ENCODE results near the gene MRRF. TPM values are rescaled to one million over a fixed set of nuclear protein-coding genes. Genes with fewer than 3 reads are reported as not detected.

The MRRF gene
- total RNA-seq, 1 experiment from 2014 or later = 42.3 TPM

DNA sequence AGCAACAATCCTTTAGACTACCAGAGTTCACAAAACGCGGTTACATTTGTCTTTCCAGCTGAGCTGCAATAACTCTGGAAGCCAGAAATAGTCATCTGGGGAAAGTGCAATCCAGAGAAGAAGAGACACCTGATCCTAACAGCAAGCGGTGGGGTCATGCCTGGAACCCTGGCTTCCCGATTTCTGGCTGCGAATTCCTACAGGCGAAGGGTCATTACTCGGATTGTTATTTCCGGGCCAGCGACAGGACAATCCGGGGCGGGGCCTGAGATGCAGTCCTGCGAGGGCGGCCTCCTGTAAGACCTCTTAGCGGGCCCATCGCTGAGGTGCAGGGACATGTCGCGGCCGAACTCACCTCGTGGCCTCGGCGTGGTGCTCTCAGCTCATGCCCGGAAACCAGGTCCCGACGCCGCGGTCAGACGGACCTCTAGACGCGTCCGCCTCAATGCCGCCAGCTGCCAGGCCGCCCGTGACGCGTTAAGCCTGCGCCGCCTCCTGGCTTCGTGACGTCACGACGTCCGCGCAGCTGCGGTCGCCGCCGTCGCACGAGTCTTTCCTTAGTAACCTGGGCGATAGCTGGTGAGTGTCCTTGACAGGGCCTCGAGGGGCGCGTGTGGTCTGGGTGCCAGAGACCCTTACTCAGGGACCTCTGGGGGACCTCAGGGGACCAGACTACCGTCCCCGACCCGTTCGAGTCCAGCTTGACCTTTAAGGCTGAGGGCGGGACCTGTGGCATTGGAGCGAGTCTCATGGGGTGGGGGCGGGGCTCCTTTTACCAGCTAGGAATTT lies at the start of gene MRRF, which contains the start of gene RBM18 (continued):
- peak; percentile 91 for TF ChIP-seq ESRRA (CRISPR knock-in tag; IDR thresholded peaks at IDR 0.05; ENCODE audit: borderline replicate concordance)
- TF ChIP-seq, protein P1, sequence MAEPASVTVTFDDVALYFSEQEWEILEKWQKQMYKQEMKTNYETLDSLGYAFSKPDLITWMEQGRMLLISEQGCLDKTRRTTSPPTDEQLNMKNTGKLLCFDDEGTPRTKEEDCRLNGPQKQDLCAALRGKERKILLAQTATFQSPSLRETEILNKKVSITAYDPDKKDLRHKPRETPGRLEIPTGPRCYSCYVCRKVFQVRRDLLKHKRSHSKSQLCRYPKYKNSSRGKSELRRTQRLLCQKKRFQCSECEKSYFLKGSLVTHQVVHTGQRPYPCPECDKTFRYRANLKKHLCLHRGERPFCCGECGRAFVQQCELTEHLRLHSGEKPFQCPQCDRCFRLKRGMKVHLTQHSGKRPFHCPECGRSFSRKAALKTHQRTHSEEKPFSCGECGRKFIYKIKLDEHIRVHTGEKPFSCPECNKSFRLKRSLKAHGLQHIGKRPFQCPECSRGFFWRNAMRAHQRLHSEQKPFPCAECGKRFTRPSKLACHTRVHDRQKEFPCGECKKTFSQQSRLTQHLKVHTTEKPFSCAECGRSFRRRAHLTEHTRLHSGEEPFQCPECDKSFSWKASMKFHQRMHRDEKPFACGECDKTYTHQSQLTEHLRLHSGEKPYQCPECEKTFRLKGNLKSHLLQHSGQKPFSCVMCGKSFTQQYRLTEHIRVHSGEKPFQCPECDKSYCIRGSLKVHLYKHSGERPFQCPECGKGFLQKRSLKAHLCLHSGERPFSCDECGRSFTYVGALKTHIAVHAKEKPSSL (CRISPR knock-in tag; conservative IDR thresholded peaks at IDR 0.05) = no peak
- TF ChIP-seq, protein P2, sequence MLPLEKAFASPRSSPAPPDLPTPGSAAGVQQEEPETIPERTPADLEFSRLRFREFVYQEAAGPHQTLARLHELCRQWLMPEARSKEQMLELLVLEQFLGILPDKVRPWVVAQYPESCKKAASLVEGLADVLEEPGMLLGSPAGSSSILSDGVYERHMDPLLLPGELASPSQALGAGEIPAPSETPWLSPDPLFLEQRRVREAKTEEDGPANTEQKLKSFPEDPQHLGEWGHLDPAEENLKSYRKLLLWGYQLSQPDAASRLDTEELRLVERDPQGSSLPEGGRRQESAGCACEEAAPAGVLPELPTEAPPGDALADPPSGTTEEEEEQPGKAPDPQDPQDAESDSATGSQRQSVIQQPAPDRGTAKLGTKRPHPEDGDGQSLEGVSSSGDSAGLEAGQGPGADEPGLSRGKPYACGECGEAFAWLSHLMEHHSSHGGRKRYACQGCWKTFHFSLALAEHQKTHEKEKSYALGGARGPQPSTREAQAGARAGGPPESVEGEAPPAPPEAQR (CRISPR knock-in tag; IDR thresholded peaks at IDR 0.05) = no peak
- TF ChIP-seq CBFB (CRISPR knock-in tag; IDR thresholded peaks at IDR 0.05; ENCODE audit: low read depth) = no peak
- TF ChIP-seq, protein P3, sequence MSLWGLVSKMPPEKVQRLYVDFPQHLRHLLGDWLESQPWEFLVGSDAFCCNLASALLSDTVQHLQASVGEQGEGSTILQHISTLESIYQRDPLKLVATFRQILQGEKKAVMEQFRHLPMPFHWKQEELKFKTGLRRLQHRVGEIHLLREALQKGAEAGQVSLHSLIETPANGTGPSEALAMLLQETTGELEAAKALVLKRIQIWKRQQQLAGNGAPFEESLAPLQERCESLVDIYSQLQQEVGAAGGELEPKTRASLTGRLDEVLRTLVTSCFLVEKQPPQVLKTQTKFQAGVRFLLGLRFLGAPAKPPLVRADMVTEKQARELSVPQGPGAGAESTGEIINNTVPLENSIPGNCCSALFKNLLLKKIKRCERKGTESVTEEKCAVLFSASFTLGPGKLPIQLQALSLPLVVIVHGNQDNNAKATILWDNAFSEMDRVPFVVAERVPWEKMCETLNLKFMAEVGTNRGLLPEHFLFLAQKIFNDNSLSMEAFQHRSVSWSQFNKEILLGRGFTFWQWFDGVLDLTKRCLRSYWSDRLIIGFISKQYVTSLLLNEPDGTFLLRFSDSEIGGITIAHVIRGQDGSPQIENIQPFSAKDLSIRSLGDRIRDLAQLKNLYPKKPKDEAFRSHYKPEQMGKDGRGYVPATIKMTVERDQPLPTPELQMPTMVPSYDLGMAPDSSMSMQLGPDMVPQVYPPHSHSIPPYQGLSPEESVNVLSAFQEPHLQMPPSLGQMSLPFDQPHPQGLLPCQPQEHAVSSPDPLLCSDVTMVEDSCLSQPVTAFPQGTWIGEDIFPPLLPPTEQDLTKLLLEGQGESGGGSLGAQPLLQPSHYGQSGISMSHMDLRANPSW (CRISPR knock-in tag; conservative IDR thresholded peaks at IDR 0.05; ENCODE audit: low read depth) = no peak
- TF ChIP-seq IRF2 (CRISPR knock-in tag; IDR thresholded peaks at IDR 0.05; ENCODE audit: borderline replicate concordance, low read depth) = no peak
- peak; percentile 83; the same call in 1 of the 2 replicates for TF ChIP-seq SMAD4 (CRISPR knock-in tag; IDR thresholded peaks at IDR 0.05)
- peak; percentile 98 for TF ChIP-seq SMAD3 (CRISPR knock-in tag; IDR thresholded peaks at IDR 0.05; ENCODE audit: borderline replicate concordance)
- no peak for TF ChIP-seq NFATC4 (CRISPR knock-in tag; IDR thresholded peaks at IDR 0.05)
- TF ChIP-seq, protein P4, sequence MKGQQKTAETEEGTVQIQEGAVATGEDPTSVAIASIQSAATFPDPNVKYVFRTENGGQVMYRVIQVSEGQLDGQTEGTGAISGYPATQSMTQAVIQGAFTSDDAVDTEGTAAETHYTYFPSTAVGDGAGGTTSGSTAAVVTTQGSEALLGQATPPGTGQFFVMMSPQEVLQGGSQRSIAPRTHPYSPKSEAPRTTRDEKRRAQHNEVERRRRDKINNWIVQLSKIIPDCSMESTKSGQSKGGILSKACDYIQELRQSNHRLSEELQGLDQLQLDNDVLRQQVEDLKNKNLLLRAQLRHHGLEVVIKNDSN (CRISPR knock-in tag; IDR thresholded peaks at IDR 0.05) = peak; percentile 83
- TF ChIP-seq, protein P5, sequence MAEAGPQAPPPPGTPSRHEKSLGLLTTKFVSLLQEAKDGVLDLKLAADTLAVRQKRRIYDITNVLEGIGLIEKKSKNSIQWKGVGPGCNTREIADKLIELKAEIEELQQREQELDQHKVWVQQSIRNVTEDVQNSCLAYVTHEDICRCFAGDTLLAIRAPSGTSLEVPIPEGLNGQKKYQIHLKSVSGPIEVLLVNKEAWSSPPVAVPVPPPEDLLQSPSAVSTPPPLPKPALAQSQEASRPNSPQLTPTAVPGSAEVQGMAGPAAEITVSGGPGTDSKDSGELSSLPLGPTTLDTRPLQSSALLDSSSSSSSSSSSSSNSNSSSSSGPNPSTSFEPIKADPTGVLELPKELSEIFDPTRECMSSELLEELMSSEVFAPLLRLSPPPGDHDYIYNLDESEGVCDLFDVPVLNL (CRISPR knock-in tag; IDR thresholded peaks at IDR 0.05; ENCODE audit: borderline replicate concordance, low read depth) = peak; percentile 78; the same call in 1 of the 2 replicates
- TF ChIP-seq TCF7 (CRISPR knock-in tag; IDR thresholded peaks at IDR 0.05; ENCODE audit: low read depth) = peak; percentile 89

DNA sequence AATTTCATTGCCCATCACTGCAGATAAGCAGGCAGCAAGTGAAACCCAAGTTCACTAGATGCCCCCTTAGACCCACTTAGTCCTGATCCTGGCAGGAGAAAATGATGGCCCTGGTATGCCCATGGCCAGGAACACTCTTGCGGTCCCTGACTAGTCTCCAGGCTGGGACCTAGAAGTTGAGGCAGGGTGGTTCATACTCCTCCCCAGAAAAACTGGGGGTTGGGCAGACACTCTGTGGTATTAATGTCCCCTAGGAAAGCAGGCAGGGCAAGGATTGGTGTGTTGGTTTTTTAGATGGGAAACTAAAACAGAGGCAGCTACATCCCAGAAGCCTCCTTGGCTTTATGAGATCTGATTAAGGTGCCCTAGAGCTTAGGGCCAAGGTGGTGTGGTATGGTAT lies 49.0 kb upstream of the MRRF start:
- H3K36me3 Mint-ChIP-seq = peaks cover 5% of the 10 kb centered on the region; the same call in 1 of the 2 replicates
- no peak for ATAC-seq
- H3K27ac Mint-ChIP-seq = no peak overlapping the region
- no peak overlapping the region for H3K4me3 Mint-ChIP-seq
- ChIA-PET POLR2A (interaction anchor here (1.4 kb wide), 1 partner anchor 49 kb away, joined by 3 read pairs; the partner anchor contains the start of genes MRRF and RBM18), CTCF (interaction anchor here (1.0 to 4.4 kb wide), 5 partner anchors 29 to 135 kb away, joined by 4 to 39 read pairs (median 5); no protein-coding TSS in a partner anchor)
- no peak for DNase-seq (ENCODE audit: low spot score)
- peaks cover 45% of the 10 kb centered on the region for H3K4me1 Mint-ChIP-seq
- TF ChIP-seq, protein P6, sequence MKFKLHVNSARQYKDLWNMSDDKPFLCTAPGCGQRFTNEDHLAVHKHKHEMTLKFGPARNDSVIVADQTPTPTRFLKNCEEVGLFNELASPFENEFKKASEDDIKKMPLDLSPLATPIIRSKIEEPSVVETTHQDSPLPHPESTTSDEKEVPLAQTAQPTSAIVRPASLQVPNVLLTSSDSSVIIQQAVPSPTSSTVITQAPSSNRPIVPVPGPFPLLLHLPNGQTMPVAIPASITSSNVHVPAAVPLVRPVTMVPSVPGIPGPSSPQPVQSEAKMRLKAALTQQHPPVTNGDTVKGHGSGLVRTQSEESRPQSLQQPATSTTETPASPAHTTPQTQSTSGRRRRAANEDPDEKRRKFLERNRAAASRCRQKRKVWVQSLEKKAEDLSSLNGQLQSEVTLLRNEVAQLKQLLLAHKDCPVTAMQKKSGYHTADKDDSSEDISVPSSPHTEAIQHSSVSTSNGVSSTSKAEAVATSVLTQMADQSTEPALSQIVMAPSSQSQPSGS (CRISPR knock-in tag; IDR thresholded peaks at IDR 0.05; ENCODE audit: borderline replicate concordance, low read depth) = no peak
- TF ChIP-seq, protein P7, sequence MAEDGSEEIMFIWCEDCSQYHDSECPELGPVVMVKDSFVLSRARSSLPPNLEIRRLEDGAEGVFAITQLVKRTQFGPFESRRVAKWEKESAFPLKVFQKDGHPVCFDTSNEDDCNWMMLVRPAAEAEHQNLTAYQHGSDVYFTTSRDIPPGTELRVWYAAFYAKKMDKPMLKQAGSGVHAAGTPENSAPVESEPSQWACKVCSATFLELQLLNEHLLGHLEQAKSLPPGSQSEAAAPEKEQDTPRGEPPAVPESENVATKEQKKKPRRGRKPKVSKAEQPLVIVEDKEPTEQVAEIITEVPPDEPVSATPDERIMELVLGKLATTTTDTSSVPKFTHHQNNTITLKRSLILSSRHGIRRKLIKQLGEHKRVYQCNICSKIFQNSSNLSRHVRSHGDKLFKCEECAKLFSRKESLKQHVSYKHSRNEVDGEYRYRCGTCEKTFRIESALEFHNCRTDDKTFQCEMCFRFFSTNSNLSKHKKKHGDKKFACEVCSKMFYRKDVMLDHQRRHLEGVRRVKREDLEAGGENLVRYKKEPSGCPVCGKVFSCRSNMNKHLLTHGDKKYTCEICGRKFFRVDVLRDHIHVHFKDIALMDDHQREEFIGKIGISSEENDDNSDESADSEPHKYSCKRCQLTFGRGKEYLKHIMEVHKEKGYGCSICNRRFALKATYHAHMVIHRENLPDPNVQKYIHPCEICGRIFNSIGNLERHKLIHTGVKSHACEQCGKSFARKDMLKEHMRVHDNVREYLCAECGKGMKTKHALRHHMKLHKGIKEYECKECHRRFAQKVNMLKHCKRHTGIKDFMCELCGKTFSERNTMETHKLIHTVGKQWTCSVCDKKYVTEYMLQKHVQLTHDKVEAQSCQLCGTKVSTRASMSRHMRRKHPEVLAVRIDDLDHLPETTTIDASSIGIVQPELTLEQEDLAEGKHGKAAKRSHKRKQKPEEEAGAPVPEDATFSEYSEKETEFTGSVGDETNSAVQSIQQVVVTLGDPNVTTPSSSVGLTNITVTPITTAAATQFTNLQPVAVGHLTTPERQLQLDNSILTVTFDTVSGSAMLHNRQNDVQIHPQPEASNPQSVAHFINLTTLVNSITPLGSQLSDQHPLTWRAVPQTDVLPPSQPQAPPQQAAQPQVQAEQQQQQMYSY (CRISPR knock-in tag; IDR thresholded peaks at IDR 0.05) = no peak
- no peak for TF ChIP-seq KAT7 (CRISPR knock-in tag; IDR thresholded peaks at IDR 0.05; ENCODE audit: borderline replicate concordance)
- TF ChIP-seq NR1H2 (CRISPR knock-in tag; IDR thresholded peaks at IDR 0.05) = no peak
- TF ChIP-seq, protein P3 (CRISPR knock-in tag; conservative IDR thresholded peaks at IDR 0.05; ENCODE audit: low read depth) = no peak
- TF ChIP-seq SP1 (CRISPR knock-in tag; conservative IDR thresholded peaks at IDR 0.05) = no peak
- H3K9me3 Mint-ChIP-seq = no peaks in the 10 kb centered on the region
- peaks cover 100% of the 10 kb centered on the region for H3K27me3 Mint-ChIP-seq (ENCODE audit: low read depth)
